ENCODE measurements around the gene PIEZO1. TPM values are rescaled to one million over a fixed set of nuclear protein-coding genes. Genes with fewer than 3 reads are reported as not detected.

PIEZO1 gene
- total RNA-seq, 1 experiment from 2014 or later, result 71.1 TPM

DNA sequence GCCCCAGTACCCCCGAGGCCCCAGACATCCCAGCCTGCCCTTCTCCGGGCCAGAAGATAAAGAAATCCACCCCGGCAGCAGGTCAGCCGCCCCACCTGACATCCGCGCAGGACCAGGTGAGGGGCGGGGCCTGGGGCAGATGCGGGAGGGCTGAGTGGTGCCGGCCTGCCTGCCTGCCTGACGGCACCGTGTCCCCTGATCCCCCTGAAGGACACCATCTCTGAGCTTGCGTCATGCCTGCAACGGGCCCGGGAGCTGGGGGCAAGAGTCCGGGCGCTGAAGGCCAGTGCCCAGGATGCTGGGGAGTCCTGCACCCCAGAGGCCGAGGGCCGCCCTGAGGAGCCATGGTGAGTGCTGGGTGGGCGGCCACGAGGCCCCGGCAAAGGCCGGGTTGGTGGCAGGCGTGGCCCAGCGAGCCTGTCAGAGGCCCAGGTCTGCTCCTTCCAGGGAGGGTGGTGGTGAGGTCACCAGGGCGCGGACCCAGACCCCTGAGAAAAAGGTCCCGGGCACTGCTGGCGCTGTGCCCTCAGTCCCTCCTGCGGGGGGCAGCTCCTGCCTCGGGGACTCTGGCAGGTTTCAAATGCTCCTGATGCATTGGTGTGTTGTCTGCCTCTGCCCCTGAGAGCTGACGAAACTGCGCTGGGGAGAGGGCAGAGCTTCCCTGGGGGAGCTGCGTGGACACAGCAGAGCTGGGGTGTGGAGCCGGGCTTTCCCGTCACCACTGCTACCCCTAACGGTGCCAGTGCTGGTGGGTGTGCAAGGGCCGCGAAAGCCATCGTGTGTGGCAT lies 19.7 kb upstream of the PIEZO1 start:
- Histone ChIP-seq H3K9ac (ENCODE audit: extremely low read depth, insufficient read length, low read length) (peak overlapping the region; percentile 83), H3K27me3 (ENCODE audit: insufficient read depth, low read length) (no peaks in the 10 kb centered on the region), H3K79me1 (ENCODE audit: insufficient read depth, low read depth, low read length, poor library complexity, severe bottlenecking) (peaks cover 6% of the 10 kb centered on the region), H3K4me1 (ENCODE audit: insufficient read depth, low read length) (no peaks in the 10 kb centered on the region), H2BK120ac (ENCODE audit: low read depth, low read length, poor library complexity, severe bottlenecking) (no peak overlapping the region), H4K91ac (ENCODE audit: insufficient read length, low read depth, low read length) (no peak overlapping the region), H3K27ac (ENCODE audit: insufficient read length, low read depth, low read length) (no peak overlapping the region), H3K18ac (ENCODE audit: insufficient read length, low read depth, low read length) (peak overlapping the region; percentile 40), H3K9me3 (ENCODE audit: control insufficient read depth, low read depth, low read length) (no peaks in the 10 kb centered on the region), H4K20me1 (ENCODE audit: control insufficient read depth, insufficient read depth, insufficient read length) (no peaks in the 10 kb centered on the region), H2BK5ac (ENCODE audit: insufficient read length, low read length) (no peak overlapping the region), H4K5ac (ENCODE audit: insufficient read length, low read depth, low read length) (no peak overlapping the region), H3K4ac (ENCODE audit: low read depth, low read length) (no peak overlapping the region), H3K23me2 (ENCODE audit: insufficient read length, low read depth, low read length, poor library complexity, severe bottlenecking) (peaks cover 14% of the 10 kb centered on the region), H2AFZ (ENCODE audit: low read length) (no peak overlapping the region), H2BK12ac (ENCODE audit: insufficient read length, low read depth, low read length) (no peak overlapping the region), H3K4me2 (ENCODE audit: insufficient read depth, insufficient read length, low read length) (peak overlapping the region; percentile 81), H3K56ac (ENCODE audit: insufficient read length, low read depth, low read length) (no peak overlapping the region), H4K8ac (replicated peaks; ENCODE audit: insufficient read length, low read depth, low read length) (no peak overlapping the region), H2BK15ac (ENCODE audit: low read depth, low read length) (no peak overlapping the region), H3T11ph (ENCODE audit: low read length) (no peak overlapping the region), H3K79me2 (ENCODE audit: insufficient read depth, low read length) (peaks cover 3% of the 10 kb centered on the region; the same call in 1 of the 2 replicates), H2AK5ac (ENCODE audit: insufficient read length, low read length) (no peak overlapping the region), H3K14ac (ENCODE audit: insufficient read depth, low read length) (peak overlapping the region; percentile 74), H3K23ac (ENCODE audit: insufficient read length, low read depth, low read length) (no peak overlapping the region), H2BK20ac (ENCODE audit: low read depth, low read length, poor library complexity, severe bottlenecking) (no peak overlapping the region)
- peak overlapping the region; percentile 82 to 86 for H3K4me3 Mint-ChIP-seq
- peaks cover 0 to 3% of the 10 kb centered on the region in 2 experiments; a peak in 1 of 4 replicates for H3K4me1 Mint-ChIP-seq
- H3K27ac Mint-ChIP-seq, result peak overlapping the region in 2 of 3 experiments; percentile 73 to 92; a peak in 3 of 7 replicates
- no CpG with 5 or more reads among the region's 39 CpGs for WGBS (ENCODE audit: extremely low coverage, insufficient read length, low lambda C conversion rate)
- peak; percentile 65 for DNase-seq
- no peaks in the 10 kb centered on the region; the same call in 1 of the 2 replicates for H3K27me3 Mint-ChIP-seq (ENCODE audit: low read depth)
- peaks cover 17 to 53% (median 47%) of the 10 kb centered on the region in 3 experiments for H3K36me3 Mint-ChIP-seq (ENCODE audit: insufficient read depth in 1 of 3, low read depth in 3 of 3)
- H3K9me3 Mint-ChIP-seq, result no peaks in the 10 kb centered on the region
- TF ChIP-seq, protein P1, sequence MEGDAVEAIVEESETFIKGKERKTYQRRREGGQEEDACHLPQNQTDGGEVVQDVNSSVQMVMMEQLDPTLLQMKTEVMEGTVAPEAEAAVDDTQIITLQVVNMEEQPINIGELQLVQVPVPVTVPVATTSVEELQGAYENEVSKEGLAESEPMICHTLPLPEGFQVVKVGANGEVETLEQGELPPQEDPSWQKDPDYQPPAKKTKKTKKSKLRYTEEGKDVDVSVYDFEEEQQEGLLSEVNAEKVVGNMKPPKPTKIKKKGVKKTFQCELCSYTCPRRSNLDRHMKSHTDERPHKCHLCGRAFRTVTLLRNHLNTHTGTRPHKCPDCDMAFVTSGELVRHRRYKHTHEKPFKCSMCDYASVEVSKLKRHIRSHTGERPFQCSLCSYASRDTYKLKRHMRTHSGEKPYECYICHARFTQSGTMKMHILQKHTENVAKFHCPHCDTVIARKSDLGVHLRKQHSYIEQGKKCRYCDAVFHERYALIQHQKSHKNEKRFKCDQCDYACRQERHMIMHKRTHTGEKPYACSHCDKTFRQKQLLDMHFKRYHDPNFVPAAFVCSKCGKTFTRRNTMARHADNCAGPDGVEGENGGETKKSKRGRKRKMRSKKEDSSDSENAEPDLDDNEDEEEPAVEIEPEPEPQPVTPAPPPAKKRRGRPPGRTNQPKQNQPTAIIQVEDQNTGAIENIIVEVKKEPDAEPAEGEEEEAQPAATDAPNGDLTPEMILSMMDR (conservative IDR thresholded peaks at IDR 0.05), result no peak
